HPDE6-E6E7 (cell line): ENCODE measurements around the gene ARL14.

ENCODE experiments used
- DNase-seq: peaks from one replicate; pipeline ENCODE4 v3.0.0; 2011; ENCODE audit warnings: missing footprints; ENCODE audit errors: extremely low spot score

Gene ARL14

DNA sequence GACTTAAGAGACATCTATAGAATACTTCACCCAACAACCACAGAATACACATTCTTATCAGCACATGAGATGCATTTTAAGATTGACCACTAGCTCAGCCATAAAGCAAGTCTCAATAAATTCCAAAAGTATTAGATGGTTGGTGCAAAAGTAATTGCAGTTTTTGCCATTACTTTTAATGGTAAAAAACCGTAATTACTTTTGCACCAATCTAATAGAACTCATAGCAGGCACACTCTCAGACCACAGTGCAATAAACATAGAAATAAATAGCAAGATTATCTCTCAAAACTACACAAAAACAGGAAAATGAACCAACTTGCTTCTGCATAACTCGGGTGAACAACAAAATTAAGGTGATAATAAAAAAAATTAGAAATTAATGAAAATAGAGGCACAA is 45.4 kb downstream of the ARL14 start:
- no peak for DNase-seq

DNA sequence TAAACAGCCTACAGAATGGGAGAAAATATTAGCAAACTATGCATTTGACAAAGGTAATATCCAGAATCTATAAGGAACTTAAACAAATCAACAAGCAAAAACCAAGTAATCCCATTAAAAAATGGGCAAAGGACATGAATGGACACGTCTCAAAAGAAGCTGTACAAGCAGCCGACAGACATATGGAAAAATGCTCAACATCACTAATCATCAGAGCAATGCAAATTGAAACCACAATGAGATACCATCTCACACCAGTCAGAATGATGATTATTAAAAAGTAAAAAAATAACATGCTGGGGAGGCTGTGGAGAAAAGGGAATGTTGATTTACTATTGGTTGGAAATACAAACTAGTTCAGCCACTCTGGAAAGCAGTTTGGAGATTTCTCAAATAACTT is 48.4 kb downstream of the ARL14 start:
- no peak for DNase-seq
